CMK (cell line): ENCODE results near the gene ADAP1.
"Not testable (repeated sequence)": the region's sequence is repeated elsewhere in the genome, so short reads cannot be mapped to it uniquely, and the experiment has no call there.

Source experiments
- DNase-seq: peaks from one replicate; pipeline ENCODE4 v3.0.0-alpha.2; 2010; ENCODE audit warnings: low read depth

Gene ADAP1

GRCh38 chr7:880450-880849 lies 74.0 kb downstream of the ADAP1 start:
- no peak for DNase-seq

GRCh38 chr7:879706-880105 lies 74.8 kb downstream of the ADAP1 start:
- no peak for DNase-seq

GRCh38 chr7:879093-879492 lies 75.4 kb downstream of the ADAP1 start:
- no peak for DNase-seq

GRCh38 chr7:877312-878232 lies 76.9 kb downstream of the ADAP1 start:
- peak; percentile 66 for DNase-seq

GRCh38 chr7:876972-877311 lies 77.5 kb downstream of the ADAP1 start:
- peak; percentile 44 for DNase-seq

GRCh38 chr7:876077-876971 lies 78.2 kb downstream of the ADAP1 start, which contains the start of gene GET4:
Gene GET4, plus strand, starts transcription at chr7:876554. Its CDS starts 92 bp downstream, at chr7:876646.
- peak; percentile 87 for DNase-seq

- DNase-seq = no peak
Observed at GRCh38 chr7:875476-876076, 78.9 kb downstream of the ADAP1 start.

- DNase-seq = no peak
Observed at GRCh38 chr7:875051-875450, 79.4 kb downstream of the ADAP1 start.

- DNase-seq = no peak
Observed at GRCh38 chr7:874031-874749, 80.3 kb downstream of the ADAP1 start.

GRCh38 chr7:873367-874002 lies 81.0 kb downstream of the ADAP1 start:
- peak; percentile 71 for DNase-seq

GRCh38 chr7:872685-873084 lies 81.8 kb downstream of the ADAP1 start:
- not testable (repeated sequence) for DNase-seq

GRCh38 chr7:871900-872537 lies 82.5 kb downstream of the ADAP1 start:
- no peak for DNase-seq

- no peak for DNase-seq
Observed at GRCh38 chr7:869348-869747, 85.1 kb downstream of the ADAP1 start.

- DNase-seq = no peak
Observed at GRCh38 chr7:868189-868486, 86.3 kb downstream of the ADAP1 start.

- no peak for DNase-seq
Observed at GRCh38 chr7:867406-868188, 86.9 kb downstream of the ADAP1 start.

- DNase-seq = no peak
Observed at GRCh38 chr7:867001-867405, 87.5 kb downstream of the ADAP1 start.

GRCh38 chr7:865921-866320 lies 88.6 kb downstream of the ADAP1 start:
- DNase-seq = no peak

- DNase-seq = no peak
Observed at GRCh38 chr7:863106-863505, 91.4 kb downstream of the ADAP1 start.

GRCh38 chr7:862157-862556 lies 92.3 kb downstream of the ADAP1 start:
- no peak for DNase-seq

GRCh38 chr7:861222-861621 lies 93.3 kb downstream of the ADAP1 start:
- no peak for DNase-seq
